HFF-Myc (cell line): Measurements from ENCODE around the gene PRSS12.
"Not testable (repeated sequence)": the region's sequence is repeated elsewhere in the genome, so short reads cannot be mapped to it uniquely, and the experiment has no call there.

Experiments
- DNase-seq: peaks from one replicate; pipeline ENCODE4 v3.0.0-alpha.2; 2011; ENCODE audit warnings: low read depth; ENCODE audit errors: extremely low read depth
- H3K4me3 ChIP-seq: replicated peaks from 2 replicates; pipeline ENCODE4 v1.5.1; 2011; ENCODE audit warnings: low read depth, mild to moderate bottlenecking, control low read depth, low read length
- TF ChIP-seq, protein P1 (sequence below): IDR thresholded peaks from 2 replicates; pipeline ENCODE4 v1.5.1; 2012; ENCODE audit warnings: mild to moderate bottlenecking, low read depth, low read length, control low read depth; ENCODE audit errors: missing control alignments

Gene PRSS12

DNA sequence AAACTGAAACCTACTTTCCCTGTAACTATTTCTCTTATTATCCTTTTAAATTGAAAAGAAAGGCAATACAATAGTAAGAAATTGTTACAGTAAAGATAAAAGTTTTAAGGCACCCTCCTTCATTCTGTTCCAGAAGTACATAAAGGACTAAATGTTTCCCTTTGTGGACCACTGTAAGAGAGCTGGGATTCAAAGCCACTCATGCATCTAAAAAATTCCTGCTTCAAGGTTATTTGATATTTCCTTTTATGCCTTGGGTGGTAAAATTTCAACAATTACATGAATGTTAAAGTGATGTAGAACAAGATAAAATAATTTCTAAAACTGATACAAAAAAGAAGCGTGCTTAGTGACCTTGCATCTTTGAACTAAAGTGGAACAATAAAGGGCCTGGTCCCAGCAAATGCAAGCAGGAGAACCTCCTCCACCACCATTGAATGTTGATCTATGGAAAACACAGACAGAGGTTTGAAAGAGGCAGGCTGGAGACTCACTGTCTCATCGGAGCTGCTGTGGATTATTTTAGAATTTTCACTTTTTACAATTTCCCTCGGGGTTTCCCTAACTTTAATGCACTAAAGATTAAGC, 42.3 kb upstream of the PRSS12 start:
- TF ChIP-seq, protein P1, sequence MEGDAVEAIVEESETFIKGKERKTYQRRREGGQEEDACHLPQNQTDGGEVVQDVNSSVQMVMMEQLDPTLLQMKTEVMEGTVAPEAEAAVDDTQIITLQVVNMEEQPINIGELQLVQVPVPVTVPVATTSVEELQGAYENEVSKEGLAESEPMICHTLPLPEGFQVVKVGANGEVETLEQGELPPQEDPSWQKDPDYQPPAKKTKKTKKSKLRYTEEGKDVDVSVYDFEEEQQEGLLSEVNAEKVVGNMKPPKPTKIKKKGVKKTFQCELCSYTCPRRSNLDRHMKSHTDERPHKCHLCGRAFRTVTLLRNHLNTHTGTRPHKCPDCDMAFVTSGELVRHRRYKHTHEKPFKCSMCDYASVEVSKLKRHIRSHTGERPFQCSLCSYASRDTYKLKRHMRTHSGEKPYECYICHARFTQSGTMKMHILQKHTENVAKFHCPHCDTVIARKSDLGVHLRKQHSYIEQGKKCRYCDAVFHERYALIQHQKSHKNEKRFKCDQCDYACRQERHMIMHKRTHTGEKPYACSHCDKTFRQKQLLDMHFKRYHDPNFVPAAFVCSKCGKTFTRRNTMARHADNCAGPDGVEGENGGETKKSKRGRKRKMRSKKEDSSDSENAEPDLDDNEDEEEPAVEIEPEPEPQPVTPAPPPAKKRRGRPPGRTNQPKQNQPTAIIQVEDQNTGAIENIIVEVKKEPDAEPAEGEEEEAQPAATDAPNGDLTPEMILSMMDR = no peak
- no peak for DNase-seq
- H3K4me3 ChIP-seq = no peak overlapping the region

DNA sequence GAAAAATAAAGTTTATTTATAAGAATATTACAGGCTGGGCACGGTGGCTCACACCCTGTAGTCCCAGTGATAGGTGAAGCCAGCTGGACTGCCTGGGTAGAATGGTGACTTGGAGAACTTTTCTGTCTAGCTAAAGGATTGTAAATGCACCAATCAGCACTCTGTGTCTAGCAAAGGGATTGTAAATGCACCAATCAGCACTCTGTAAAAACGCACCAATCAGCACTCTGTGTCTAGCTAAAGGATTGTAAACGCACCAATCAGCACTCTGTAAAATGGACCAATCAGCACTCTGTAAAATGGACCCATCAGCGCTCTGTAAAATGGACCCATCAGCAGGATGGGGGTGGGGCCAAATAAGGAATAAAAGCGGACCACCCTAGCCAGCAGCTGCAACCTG, 39.7 kb upstream of the PRSS12 start:
- not testable (repeated sequence) for DNase-seq, H3K4me3 ChIP-seq

DNA sequence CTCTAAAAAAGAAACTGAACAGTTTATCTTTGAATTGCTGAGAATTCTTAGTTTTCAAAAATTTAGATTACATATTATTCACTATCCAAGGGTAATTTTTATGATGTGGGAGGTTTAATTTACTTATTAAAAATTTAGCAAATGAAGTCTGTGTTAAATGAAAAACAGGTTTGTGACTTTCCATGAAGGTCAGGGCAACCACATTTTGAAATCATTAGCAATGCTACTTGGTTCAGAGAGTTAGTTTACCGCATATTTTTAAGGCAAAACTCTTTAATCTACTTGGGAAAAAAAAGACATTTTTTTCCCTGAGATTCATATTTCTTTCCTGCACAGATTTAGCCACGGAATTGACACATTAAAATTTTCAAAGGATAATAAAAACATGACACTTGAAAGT, 37.3 kb upstream of the PRSS12 start:
- H3K4me3 ChIP-seq = no peak overlapping the region
- DNase-seq = no peak
- TF ChIP-seq, protein P1 = no peak

DNA sequence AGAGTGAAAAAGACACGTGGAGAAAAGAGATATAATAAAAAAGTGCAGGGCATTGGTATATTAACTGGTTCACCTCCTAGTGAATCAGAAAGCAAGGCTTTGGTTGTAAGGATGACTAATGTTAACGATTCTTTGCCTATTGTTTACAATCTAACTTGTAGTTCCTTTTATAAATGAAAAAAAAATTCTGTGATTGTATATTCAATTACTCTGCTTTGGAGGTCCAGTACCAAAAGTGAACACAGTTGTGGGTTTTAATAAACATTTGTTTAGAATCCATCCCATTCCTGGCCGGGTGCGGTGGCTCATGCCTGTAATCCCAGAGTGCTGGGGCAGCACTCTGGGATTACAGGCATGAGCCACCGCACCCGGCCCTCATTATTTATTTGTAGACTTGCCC, 36.9 kb upstream of the PRSS12 start:
- no peak for DNase-seq
- TF ChIP-seq, protein P1 = no peak
- no peak overlapping the region for H3K4me3 ChIP-seq

DNA sequence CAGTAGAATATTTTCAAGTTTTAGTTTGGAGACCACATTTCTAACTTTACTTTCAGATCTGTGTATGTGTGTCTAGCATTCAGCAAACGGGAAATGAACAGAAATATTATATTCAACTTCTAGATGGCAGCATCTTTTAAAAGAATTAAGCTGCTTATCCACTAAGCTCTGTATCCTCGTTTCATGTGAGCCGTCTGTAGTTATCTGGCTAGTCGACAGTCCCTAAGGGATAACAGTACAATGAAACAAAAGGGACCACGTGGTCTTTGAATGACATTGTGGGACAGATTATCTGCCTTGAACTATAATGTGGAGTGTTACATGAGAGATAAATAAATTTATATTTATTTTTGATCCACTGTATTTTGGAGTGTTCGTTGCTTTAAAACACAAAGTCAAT, 35.8 kb upstream of the PRSS12 start:
- DNase-seq = no peak
- no peak overlapping the region for H3K4me3 ChIP-seq
- TF ChIP-seq, protein P1 = no peak

DNA sequence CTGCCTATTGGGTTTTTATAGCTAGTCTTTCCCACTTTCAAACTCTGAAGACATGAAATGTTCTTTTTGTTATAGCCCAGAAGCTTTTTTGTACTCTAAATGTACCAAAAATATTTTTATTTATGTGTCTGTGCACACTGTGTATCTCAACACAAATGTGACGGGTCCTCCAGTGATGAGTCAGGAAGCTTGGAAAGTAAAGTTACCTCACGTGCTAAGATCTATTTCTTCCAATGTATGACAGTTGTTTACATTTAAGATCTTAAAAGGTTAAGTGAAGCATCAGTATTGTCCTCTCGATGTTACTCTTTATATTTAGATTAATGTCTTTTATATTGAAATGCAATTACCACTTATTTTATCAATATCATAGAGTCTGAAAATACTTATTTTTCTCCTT, 29.1 kb upstream of the PRSS12 start:
- no peak overlapping the region for H3K4me3 ChIP-seq
- TF ChIP-seq, protein P1 = no peak
- no peak for DNase-seq

DNA sequence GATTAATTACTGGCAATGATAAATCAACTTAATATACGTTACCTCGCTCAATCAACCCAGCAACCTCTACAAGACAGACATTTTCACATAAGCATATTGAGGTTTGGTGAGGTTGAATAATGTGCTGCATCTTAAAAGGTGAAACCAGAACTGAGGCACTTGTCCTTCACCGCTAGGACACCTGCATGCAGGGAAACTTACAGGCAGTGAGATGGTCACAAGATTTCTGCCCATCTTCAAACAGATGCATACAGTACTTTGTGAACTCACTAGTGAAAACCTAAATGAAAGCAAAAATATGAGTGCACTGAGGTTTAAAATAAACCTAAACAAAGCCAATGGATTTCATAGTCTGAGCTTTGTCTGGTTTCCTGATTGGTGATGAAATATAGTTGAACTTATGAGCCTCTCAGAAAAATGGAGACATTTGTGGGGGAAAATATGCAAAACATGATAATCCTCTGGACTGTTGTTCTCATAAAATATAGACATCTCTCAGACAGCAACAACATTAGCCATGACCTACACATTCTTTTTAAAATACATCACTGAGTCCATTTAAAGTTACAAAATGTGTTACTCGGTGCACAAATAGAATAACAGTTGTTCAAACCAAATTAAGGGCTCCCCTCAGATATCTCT, 20.9 kb upstream of the PRSS12 start:
- no peak for DNase-seq
- TF ChIP-seq, protein P1 = no peak
- H3K4me3 ChIP-seq = no peak overlapping the region
